Mesothelial cell of epicardium (in vitro differentiated cells): ENCODE data around the gene MDH2. TPM values are rescaled to one million over a fixed set of nuclear protein-coding genes. Genes with fewer than 3 reads are reported as not detected.
A peak's percentile ranks its signal among the peaks of the same experiment; 100 is the strongest.
"Not testable (repeated sequence)": the region's sequence is repeated elsewhere in the genome, so short reads cannot be mapped to it uniquely, and the experiment has no call there.

ENCODE experiments used
- DNase-seq, 2 experiments: peaks; one replicate each; pipeline ENCODE4 v3.0.0; 2021; ENCODE audit warnings: low spot score in 2 of 2; ENCODE audit not compliant: unreplicated experiment in 2 of 2
- H3K27ac Mint-ChIP-seq: 2 replicates; pipeline ENCODE4 v1.8.0; 2021; ENCODE audit warnings: mixed read lengths
- H3K27me3 Mint-ChIP-seq: 2 replicates; pipeline ENCODE4 v1.8.0; 2021; ENCODE audit warnings: low read depth, mixed read lengths
- H3K36me3 Mint-ChIP-seq: 2 replicates; pipeline ENCODE4 v1.8.0; 2021; ENCODE audit warnings: mixed read lengths
- H3K4me1 Mint-ChIP-seq: 2 replicates; pipeline ENCODE4 v1.8.0; 2021; ENCODE audit warnings: mixed read lengths
- H3K4me3 Mint-ChIP-seq: 2 replicates; pipeline ENCODE4 v1.8.0; 2021; ENCODE audit warnings: mild to moderate bottlenecking, moderate library complexity, mixed read lengths
- H3K9me3 Mint-ChIP-seq: 2 replicates; pipeline ENCODE4 v1.8.0; 2021; ENCODE audit warnings: mixed read lengths
- CTCF ChIP-seq: fragments of 200-600 bp; sonication (generic); IDR thresholded peaks from one replicate; pipeline ENCODE4 v1.5.0; 2021; ENCODE audit warnings: antibody characterized with exemption; ENCODE audit not compliant: unreplicated experiment
- total RNA-seq: library from RNA; stranded (reverse); gene quantifications from 3 replicates; pipeline ENCODE4 v1.2.1, GENCODE V29; 2021

MDH2 gene
- 133 to 142 TPM (median 137 TPM) in 3 replicates for total RNA-seq

GRCh38 chr7:76047811-76048667 is at the start of gene MDH2, which contains the start of gene STYXL1:
TSS of gene MDH2 (plus strand) at chr7:76048106. CDS start at chr7:76048161, 55 bp downstream.
TSS of gene STYXL1 (minus strand) at chr7:76048000. CDS start at chr7:76030523, 17,477 bp downstream.
- DNase-seq = peak; percentile 77 to 90
- no peaks in the 10 kb centered on the region for H3K9me3 Mint-ChIP-seq
- TF ChIP-seq CTCF = no peak
- H3K27ac Mint-ChIP-seq = peak within 1 kb of the TSS; percentile 99
- H3K27me3 Mint-ChIP-seq = no peaks in the 10 kb centered on the region
- H3K4me3 Mint-ChIP-seq = peak within 1 kb of the TSS; percentile 99
- peaks cover 19% of the 10 kb centered on the region for H3K4me1 Mint-ChIP-seq
- peaks cover 4% of the 10 kb centered on the region for H3K36me3 Mint-ChIP-seq

GRCh38 chr7:76000566-76000965 is 47.3 kb upstream of the MDH2 start:
- H3K27me3 Mint-ChIP-seq = no peaks in the 10 kb centered on the region
- no peaks in the 10 kb centered on the region for H3K4me1 Mint-ChIP-seq
- no peak for DNase-seq
- H3K36me3 Mint-ChIP-seq = peaks cover 37% of the 10 kb centered on the region
- no peak for TF ChIP-seq CTCF
- no peak overlapping the region for H3K4me3 Mint-ChIP-seq
- no peaks in the 10 kb centered on the region for H3K9me3 Mint-ChIP-seq
- H3K27ac Mint-ChIP-seq = no peak overlapping the region

- Mint-ChIP-seq H3K27me3 (no peaks in the 10 kb centered on the region), H3K27ac (no peak overlapping the region), H3K9me3 (no peaks in the 10 kb centered on the region), H3K36me3 (peaks cover 30% of the 10 kb centered on the region), H3K4me3 (no peak overlapping the region), H3K4me1 (no peaks in the 10 kb centered on the region)
- TF ChIP-seq CTCF = no peak
- DNase-seq = no peak
Observed at GRCh38 chr7:76002139-76002538, 45.8 kb upstream of the MDH2 start.

- no peaks in the 10 kb centered on the region for H3K27me3 Mint-ChIP-seq
- H3K4me1 Mint-ChIP-seq = no peaks in the 10 kb centered on the region
- TF ChIP-seq CTCF = no peak
- peaks cover 24% of the 10 kb centered on the region for H3K36me3 Mint-ChIP-seq
- H3K4me3 Mint-ChIP-seq = no peak overlapping the region
- H3K27ac Mint-ChIP-seq = no peak overlapping the region
- DNase-seq = no peak
- no peaks in the 10 kb centered on the region for H3K9me3 Mint-ChIP-seq
Observed at GRCh38 chr7:76002822-76003221, 45.1 kb upstream of the MDH2 start.

- DNase-seq = no peak
- H3K27ac Mint-ChIP-seq = no peak overlapping the region
- H3K4me1 Mint-ChIP-seq = no peaks in the 10 kb centered on the region
- H3K9me3 Mint-ChIP-seq = no peaks in the 10 kb centered on the region
- H3K4me3 Mint-ChIP-seq = no peak overlapping the region
- TF ChIP-seq CTCF = no peak
- H3K36me3 Mint-ChIP-seq = peaks cover 25% of the 10 kb centered on the region
- H3K27me3 Mint-ChIP-seq = no peaks in the 10 kb centered on the region
Observed at GRCh38 chr7:76003351-76003750, 44.6 kb upstream of the MDH2 start.

- not testable (repeated sequence) for H3K9me3 Mint-ChIP-seq, DNase-seq, H3K27ac Mint-ChIP-seq, H3K4me1 Mint-ChIP-seq, H3K27me3 Mint-ChIP-seq, H3K4me3 Mint-ChIP-seq
- peaks cover 19% of the 10 kb centered on the region for H3K36me3 Mint-ChIP-seq
Observed at GRCh38 chr7:76005004-76005403, 42.9 kb upstream of the MDH2 start.
